Thymus (tissue), 11 donors: Measurements from ENCODE around the gene TMEM215. TPM values are rescaled to one million over a fixed set of nuclear protein-coding genes. Genes with fewer than 3 reads are reported as not detected.

Source experiments
- DNase-seq, 9 donors: peaks; one replicate each; pipeline ENCODE4 v3.0.0-alpha.2; 2013; ENCODE audit warnings: low spot score in 9 of 9, low read depth in 6 of 9, missing footprints in 1 of 9
- H3K27ac ChIP-seq, 2 donors: one replicate each; pipeline ENCODE4 v1.5.1; 2013; ENCODE audit warnings: control low read depth in 1 of 2, low read depth in 1 of 2, low read length in 1 of 2, mild to moderate bottlenecking in 1 of 2, moderate library complexity in 1 of 2
- H3K27me3 ChIP-seq, 2 donors: one replicate each; pipeline ENCODE4 v1.5.1; 2013; ENCODE audit warnings: low read length in 1 of 2; ENCODE audit not compliant: control insufficient read depth in 2 of 2, insufficient read depth in 1 of 2
- H3K36me3 ChIP-seq, 2 donors: one replicate each; pipeline ENCODE4 v1.5.1; 2013; ENCODE audit warnings: low read length in 1 of 2, mild to moderate bottlenecking in 1 of 2, moderate library complexity in 1 of 2; ENCODE audit not compliant: control insufficient read depth in 2 of 2, insufficient read depth in 2 of 2
- H3K4me1 ChIP-seq, 2 donors: one replicate each; pipeline ENCODE4 v1.5.1; 2013; ENCODE audit warnings: low read length in 2 of 2; ENCODE audit not compliant: control insufficient read depth in 2 of 2, insufficient read depth in 2 of 2
- H3K4me3 ChIP-seq, 2 donors: one replicate each; pipeline ENCODE4 v1.5.1; 2013; ENCODE audit warnings: low read length in 2 of 2, control low read depth in 1 of 2, mild to moderate bottlenecking in 1 of 2
- H3K9me3 ChIP-seq, 2 donors: one replicate each; pipeline ENCODE4 v1.5.1; 2013; ENCODE audit warnings: low read length in 1 of 2, mild to moderate bottlenecking in 1 of 2; ENCODE audit not compliant: control insufficient read depth in 2 of 2, insufficient read depth in 1 of 2
- WGBS: extraction: QIAGEN DNeasy Blood & Tissue Kit; methylation state at CpG from one replicate; pipeline ENCODE4 v1.1.7; 2013; 5-methylcytosine and 5-hydroxymethylcytosine counted together
- polyA plus RNA-seq: library from polyadenylated mRNA; stranded (reverse); fragments of 200-250 nt; gene quantifications from one replicate; pipeline ENCODE4 v1.2.3, GENCODE V29; 2013
- total RNA-seq: library from RNA; stranded (reverse); fragments of 120-200 nt; gene quantifications from one replicate; pipeline ENCODE4 v1.2.4, GENCODE V29; 2013
- donor health status: healthy.

Gene TMEM215
- total and polyA plus RNA-seq, 2 donors, result 0.02 TPM; not detected in 1

DNA sequence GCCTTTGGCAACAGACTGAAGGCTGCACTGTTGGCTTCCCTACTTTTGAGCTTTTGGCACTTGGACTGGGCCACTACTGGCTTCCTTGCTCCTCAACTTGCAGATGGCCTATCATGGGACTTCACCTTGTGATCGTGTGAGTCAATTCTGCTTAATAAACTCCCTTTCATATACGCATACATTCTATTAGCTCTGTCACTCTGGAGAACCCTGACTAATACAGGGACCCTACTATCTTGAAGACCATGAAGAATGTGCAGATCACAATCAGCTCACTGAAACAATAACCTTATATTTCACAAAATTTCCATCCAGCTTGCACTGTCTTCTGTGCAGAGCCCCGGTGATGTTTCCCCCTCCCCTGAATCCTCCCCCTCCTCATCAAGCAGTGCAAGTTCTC lies 39.8 kb downstream of the TMEM215 start:
- DNase-seq, result no peak
- Histone ChIP-seq H3K36me3 (no peaks in the 10 kb centered on the region), H3K4me3 (no peak overlapping the region), H3K9me3 (no peaks in the 10 kb centered on the region), H3K27me3 (no peaks in the 10 kb centered on the region), H3K27ac (no peak overlapping the region), H3K4me1 (no peaks in the 10 kb centered on the region)
- 93% methylated on average over 3 of the region's 3 CpGs for WGBS

GRCh38 chr9:32823551-32823950 lies 40.2 kb downstream of the TMEM215 start:
- DNase-seq, result no peak
- no peaks in the 10 kb centered on the region for H3K4me1 ChIP-seq
- H3K36me3 ChIP-seq, result no peaks in the 10 kb centered on the region
- H3K27ac ChIP-seq, result no peak overlapping the region
- H3K9me3 ChIP-seq, result no peaks in the 10 kb centered on the region
- H3K4me3 ChIP-seq, result no peak overlapping the region
- no peaks in the 10 kb centered on the region for H3K27me3 ChIP-seq

DNA sequence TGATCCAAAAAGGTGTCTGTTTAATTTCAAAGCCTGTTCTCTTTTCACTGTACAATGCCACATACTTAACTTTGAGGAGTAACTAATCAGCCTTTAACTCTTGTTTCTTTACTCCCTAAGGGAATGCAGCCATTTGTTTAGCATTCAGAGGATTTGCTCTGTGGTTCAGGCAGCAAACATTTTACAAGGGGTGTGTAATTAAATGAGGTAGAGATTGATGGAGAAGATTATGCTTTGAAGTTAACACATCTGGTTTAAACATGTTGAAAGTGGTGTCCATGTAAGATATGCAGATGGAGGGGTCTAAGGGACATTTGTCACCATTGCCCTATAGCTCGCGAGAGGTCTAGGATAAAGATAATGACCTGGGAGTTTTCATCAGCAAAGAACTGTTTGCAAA lies 41.9 kb downstream of the TMEM215 start:
- no peak for DNase-seq
- 49% methylated on average over 2 of the region's 2 CpGs for WGBS
- H3K27me3 ChIP-seq, result no peaks in the 10 kb centered on the region
- H3K4me3 ChIP-seq, result no peak overlapping the region
- no peaks in the 10 kb centered on the region for H3K9me3 ChIP-seq
- no peaks in the 10 kb centered on the region for H3K36me3 ChIP-seq
- H3K27ac ChIP-seq, result no peak overlapping the region
- H3K4me1 ChIP-seq, result no peaks in the 10 kb centered on the region

GRCh38 chr9:32828861-32829260 lies 45.5 kb downstream of the TMEM215 start:
- Histone ChIP-seq H3K4me3 (no peak overlapping the region), H3K4me1 (no peaks in the 10 kb centered on the region), H3K27me3 (no peaks in the 10 kb centered on the region), H3K9me3 (no peaks in the 10 kb centered on the region), H3K27ac (no peak overlapping the region), H3K36me3 (no peaks in the 10 kb centered on the region)
- 90% methylated on average over 5 of the region's 5 CpGs for WGBS
- DNase-seq, result no peak

- Histone ChIP-seq H3K4me3 (no peak overlapping the region), H3K36me3 (no peaks in the 10 kb centered on the region), H3K4me1 (no peaks in the 10 kb centered on the region), H3K9me3 (no peaks in the 10 kb centered on the region), H3K27ac (no peak overlapping the region), H3K27me3 (no peaks in the 10 kb centered on the region)
- 62% methylated on average over 2 of the region's 2 CpGs for WGBS
- DNase-seq, result no peak
These were observed 49.0 kb downstream of the TMEM215 start for GRCh38 chr9:32832346-32832745.

Other genes with a start within 250 kb of the TMEM215 start
- gene SMIM27, start 231.2 kb upstream of the TMEM215 start, total RNA-seq, result 36.9 TPM
- gene SMIM27, start 231.2 kb upstream of the TMEM215 start, polyA plus RNA-seq, result 28.5 TPM
- 22.1 TPM for gene TOPORS, start 231.0 kb upstream of the TMEM215 start, total RNA-seq
- gene TOPORS, start 231.0 kb upstream of the TMEM215 start, polyA plus RNA-seq, result 12.1 TPM
- 58.2 TPM for gene NDUFB6, start 210.4 kb upstream of the TMEM215 start, total RNA-seq
- 42.9 TPM for gene NDUFB6, start 210.4 kb upstream of the TMEM215 start, polyA plus RNA-seq
- gene TAF1L, start 147.9 kb upstream of the TMEM215 start, total RNA-seq, result not detected
- gene TAF1L, start 147.9 kb upstream of the TMEM215 start, polyA plus RNA-seq, result under 0.01 TPM
- 24.9 TPM for gene APTX, start 218.1 kb downstream of the TMEM215 start, total RNA-seq
- gene APTX, start 218.1 kb downstream of the TMEM215 start, polyA plus RNA-seq, result 44.6 TPM
- 138 TPM for gene DNAJA1, start 241.7 kb downstream of the TMEM215 start, total RNA-seq
- gene DNAJA1, start 241.7 kb downstream of the TMEM215 start, polyA plus RNA-seq, result 86.5 TPM